ENCODE measurements around the gene SNAPC4.
"Not testable (repeated sequence)": the region's sequence is repeated elsewhere in the genome, so short reads cannot be mapped to it uniquely, and the experiment has no call there.

The SNAPC4 gene

DNA sequence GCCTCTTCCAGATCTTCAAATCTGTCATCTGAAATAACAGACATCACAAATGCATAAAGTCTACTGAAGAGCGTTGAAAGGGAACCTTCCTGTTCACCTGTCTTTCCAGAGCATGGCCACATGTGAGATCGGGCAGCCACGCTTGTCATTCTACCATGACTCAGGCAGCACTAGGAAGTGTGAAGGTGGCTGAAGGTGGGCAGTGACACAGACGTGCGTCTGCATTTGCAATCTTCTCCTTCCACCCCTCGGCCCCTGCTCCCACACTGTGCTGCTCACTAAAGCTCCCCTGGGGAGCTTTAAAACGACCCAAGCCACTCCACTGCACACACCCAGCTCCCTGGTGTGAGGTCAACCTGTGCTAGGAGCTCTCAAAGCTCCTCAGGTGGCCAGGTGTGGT, 7.9 kb upstream of the SNAPC4 start:
- no peak for DNase-seq (ENCODE audit: low read depth)

DNA sequence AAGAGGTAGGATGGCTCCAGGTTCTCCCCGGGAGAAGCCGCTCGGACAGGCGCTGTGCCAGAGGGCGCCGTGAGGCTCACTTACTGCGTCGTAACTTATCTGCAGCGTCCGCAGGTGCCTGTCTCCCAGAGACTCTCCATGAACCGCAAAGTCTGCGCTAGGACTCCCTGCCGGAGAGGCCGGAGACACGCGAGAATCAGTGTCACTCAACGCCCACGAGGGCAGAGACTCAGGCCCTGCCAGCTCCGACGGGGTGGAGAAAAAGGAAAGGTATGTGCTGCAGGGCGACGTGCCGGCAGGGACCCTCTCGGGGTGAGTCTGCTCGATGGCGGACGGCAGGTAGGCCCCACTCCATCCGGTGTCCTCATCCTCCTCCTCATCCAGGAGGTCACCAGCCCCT, 7.1 kb upstream of the SNAPC4 start:
- not testable (repeated sequence) for DNase-seq (ENCODE audit: low read depth)

DNA sequence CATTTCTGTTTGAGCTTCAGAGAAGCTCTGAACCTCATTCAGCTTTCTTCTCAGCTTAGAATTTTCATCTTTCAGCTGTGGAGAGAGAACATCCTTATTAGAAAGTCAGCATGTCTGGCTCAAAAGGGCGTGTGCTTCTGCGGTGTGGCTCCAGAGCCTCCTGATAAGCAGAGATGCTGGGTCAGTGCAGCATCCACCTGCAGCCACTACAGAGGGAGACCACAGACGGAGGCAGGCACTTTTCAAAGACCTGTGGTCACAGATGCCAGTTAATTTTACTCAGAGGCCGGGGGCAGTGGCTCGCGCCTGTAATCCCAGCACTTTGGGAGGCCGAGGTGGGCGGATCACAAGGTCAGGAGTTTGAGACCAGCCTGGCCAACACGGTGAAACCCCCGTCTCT, 5.9 kb upstream of the SNAPC4 start:
- not testable (repeated sequence) for DNase-seq (ENCODE audit: low read depth)

DNA sequence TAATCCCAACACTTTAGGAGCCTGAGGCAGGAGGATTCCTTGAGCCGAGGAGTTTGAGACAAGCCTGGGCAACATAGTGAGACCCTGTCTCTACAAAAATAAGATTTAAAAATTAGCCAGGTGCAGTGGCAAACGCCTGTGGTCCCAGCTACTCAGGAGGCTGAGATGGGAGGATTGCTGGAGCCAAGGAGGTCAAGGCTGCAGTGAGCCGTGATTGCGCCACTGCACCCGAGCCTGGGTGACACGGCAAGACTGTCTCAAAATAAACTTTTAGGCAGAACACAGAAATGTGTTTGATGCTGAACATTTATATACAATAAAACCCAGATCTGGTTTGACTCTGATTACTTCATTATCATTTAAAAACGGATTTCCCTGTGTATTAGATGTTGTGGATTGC, 5.5 kb upstream of the SNAPC4 start:
- no peak for DNase-seq (ENCODE audit: low read depth)

DNA sequence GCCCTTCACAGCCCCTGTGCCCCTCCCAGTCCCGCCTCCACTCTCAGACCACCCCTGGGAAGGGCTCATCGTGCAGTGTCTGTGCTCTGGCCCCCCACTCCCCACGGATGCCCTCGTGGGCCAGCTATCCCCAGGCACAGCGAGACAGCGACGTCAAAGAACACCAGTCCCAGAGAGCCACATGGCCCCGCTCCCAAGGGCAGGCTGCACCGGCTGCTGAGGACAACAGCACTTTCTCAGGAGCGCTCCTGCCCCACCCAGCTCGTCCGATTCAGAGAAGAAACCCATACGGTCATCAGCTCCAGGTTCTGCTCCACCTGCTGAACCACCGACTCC, 4.8 kb upstream of the SNAPC4 start:
- no peak for DNase-seq (ENCODE audit: low read depth)

DNA sequence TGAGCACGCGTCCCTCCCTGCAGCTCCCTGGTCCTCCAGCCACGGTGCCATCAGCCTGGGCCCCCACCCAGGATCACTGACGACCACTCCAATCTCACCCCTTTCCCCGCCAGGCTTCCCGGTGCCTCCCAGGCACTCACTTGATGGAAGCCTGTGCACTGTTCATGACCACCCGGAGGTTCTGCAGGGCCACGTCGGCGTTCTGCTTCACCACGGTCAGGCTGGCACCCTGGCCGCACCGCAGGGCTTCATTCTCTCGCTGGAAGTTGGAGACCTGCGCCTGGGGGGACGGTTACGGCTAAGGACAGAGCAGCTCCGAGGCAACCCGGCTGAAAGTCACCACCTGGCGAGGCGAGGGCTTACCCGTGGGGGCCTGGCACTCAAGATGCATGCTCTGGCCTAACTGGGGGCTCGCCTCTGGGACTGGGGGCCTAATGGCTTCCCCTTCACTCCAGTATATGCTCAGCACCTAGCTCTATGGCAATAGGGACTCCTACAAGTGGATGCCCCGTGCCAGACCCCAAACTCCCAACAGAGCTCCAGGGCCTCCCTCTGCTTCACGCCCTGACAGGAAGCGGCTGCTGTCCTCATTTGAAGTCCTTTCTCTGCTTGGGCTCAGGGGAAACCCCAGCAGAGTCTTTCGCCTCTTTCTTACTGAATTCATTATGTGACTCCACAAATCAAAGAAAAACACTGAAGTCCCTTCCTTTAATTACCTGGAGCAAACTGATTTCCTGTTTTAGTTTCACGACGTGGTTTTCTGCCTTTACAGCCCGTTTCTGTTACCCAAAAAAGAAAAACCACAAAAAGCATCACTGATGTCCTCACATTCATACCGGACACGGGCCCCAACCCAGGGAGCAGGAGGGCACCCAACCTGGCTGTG, 4.2 kb upstream of the SNAPC4 start:
- DNase-seq (ENCODE audit: low read depth), result no peak

DNA sequence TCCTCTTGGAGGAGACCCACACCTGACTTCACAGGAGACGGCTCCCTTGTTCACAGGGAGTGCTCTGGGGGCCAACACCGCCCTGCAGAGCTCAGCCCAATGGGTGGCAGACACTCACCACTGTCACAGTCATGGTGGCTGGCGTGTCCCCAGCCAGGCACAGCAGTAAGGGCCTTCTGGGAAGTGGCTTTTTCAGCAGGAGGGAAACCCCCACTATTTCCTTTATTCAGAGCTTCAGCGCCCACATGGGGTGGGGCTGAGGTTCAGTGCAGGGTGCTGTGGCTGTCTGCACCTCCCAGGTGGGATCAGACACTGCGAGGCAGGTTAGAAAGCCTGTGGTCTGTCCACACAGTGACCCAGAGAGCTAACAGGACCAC, 3.6 kb upstream of the SNAPC4 start:
- no peak for DNase-seq (ENCODE audit: low read depth)

DNA sequence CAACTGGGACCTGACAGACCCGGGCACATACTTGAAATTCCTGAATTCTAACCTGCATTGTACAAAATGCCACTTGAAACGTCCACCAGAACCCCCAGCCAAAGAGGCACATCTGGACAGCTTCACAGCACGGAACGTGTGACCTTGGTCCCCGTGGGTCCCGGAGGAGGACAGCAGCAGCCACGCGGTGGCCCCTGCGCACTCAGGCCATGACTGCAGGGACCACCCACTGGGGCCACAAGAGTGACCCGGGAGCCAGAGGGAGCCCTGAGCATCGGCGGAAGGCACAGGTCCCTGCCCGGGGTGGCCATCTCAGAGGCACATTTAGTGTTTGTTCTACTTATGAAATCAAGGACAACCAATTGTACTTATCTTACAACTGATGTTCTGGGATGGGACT, 2.1 kb upstream of the SNAPC4 start:
- DNase-seq (ENCODE audit: low read depth), result no peak

DNA sequence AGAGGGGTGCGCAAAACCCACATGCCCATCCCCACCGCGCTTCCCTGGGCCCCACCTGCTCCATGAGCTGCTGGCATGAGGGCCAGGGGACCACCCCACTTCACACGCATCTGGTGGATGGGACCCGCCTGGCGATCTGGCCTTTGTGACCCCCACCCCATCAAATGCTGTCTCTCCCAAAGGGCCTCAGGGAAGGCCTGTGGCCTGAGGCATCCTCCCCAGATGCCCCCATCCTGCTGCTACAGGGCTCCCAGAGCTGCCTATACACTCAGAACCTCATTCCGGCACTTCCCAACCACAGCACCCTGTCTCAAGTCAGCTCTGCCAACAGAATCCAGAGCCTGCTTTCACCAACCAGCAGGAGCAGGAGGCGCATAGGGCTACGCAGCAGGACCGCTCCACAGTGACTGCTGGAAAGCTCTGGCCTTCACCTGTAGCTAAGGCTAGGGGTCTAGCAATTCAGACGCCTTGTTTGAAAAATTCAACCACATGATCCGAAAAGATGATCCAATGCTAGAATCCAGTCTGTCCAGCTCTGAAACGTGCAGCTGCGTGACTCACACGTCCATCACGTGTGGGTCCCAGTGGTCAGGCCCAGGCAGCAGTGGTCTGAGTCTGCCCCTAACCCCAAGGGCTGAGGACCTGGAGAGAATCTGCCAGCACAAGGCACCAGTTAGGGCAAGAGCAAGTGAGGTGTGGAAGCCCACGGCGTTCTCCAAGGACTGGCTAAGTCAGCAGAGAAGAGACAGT, 1.4 kb upstream of the SNAPC4 start:
- DNase-seq (ENCODE audit: low read depth), result no peak

DNA sequence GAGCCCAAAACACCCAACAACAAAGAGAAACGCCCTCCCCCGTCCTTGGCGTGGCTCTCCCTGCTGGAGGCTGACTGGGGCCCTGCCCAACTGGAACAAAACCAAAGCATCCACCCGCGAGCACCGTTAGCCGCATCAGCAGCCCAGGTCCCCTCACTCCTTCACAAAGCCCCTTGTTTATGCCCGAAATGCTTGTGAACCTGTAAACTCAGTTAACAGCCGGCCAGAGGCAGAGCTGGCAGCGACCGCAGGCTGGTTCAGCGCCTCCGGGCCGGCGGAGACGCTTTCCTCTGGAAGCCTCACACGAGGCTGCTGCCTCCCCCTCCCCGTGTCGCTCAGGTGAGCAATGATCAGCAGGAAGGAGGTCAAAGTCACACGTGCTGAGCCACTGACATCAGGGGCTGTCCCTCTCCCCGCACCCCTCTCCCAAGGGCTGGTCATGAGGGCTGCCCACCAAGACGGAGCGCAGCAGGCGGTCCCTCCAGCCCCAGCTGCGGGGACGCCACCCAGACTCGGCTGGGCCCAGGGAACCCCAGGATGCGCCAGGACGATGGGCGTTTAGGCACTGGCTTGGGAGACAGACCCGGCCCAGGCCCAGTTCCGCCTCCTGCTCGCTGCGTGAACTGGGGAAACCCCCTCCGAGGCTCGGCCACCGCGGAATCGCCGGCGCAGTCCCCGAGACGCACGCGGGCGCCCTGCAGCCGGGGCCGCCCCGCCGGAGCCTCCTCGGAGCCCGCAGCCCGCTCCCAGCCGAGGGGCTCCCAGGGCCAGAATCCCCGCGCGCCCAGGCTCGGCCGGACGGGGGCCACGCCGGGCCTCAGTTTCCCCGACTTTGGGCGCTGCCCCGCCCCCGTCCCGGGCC, 563 bp downstream of the SNAPC4 start:
- no peak for DNase-seq (ENCODE audit: low read depth)

DNA sequence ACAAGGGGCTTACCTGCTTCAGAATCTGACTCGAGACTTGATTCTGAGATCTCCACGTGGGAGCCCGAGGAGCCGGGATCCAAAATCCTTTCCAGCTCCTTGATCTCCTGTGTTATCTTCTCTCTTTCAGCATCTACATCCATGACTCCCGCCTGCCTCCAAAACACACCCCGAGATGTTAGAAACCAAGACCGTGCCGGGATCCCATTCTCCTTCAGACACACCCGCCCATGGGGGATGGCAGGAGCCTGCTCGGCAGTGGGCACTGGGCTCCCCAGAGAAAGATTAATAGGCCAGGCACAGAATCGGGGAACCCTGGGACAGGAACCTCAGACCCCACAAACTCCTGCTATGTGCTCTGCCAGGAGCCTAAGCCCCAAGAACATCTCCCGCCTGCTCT, 1.7 kb downstream of the SNAPC4 start:
- no peak for DNase-seq (ENCODE audit: low read depth)

DNA sequence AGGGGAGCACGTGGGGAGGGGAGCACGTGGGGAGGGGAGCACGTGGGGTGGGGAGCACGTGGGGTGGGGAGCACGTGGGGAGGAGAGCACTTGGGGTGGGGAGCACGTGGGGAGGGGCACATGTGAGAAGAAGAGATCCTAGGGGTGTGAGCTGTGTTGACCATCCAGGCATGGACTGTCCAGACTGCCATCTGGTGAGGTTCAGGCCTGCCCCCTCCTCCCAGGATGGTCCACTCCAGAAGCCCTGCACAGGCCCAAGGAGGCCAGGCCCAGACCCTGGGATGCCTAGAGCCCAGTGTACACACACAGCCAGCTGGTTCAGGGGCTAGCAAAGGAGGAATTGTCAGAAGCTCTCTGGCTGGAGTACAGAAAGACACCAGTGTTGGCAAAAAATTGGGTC, 2.3 kb downstream of the SNAPC4 start:
- no peak for DNase-seq (ENCODE audit: low read depth)

DNA sequence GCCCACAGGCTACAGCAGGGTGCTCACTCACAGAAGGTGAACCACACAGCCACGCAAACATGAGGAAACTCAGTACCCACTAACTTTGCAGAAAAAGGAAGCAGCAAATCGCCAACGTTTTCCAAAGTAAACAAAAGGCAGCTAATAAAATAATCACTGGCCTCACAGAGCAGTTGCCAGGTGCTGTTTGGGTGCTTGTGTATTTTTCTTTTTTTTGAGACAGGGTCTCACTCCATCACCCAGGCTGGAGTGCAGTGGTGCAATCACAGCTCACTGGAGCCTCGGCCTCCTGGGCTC, 3.8 kb downstream of the SNAPC4 start:
- no peak for DNase-seq (ENCODE audit: low read depth)

DNA sequence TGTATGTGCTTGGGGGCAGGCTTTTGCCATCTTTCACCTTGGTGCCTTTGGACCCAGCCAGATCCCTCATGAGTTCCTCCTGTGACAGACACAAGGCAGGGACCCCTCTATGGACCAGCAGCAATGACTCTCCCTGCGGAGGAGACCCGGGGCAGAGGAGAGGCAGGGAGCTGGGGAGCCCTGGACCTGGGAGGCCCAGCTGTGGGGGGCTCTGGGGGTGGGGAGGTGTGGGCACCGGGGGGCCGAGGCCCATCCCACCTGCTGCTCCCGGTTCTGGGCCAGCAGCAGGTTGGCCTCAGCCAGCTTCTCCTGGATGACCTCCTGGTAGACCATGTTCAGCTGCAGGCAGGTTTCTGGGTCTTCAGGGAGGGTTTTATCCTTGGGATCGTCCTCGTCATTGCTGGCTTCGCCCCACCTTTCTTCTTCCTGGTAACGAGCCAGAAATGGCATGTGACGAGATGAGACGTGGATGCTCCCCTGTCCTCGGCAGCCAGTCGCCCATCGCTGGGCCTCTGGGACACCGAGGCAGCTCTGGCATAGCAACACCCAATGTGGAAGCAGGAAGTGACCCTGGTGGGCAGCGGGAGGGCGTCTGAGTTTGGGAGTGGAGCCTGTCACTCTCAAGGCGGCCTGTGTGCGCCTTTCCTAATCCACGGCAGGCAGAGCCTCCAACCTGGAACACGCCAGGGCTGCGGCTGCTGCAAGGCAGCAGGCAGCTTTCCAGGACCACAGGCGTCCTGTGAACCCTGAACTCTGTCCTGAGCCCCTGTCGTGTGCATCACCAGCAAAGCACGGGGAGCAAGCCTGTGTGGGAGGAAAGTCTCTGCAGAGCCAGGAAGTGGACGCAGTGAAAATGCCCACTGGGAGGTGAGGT, 4.4 kb downstream of the SNAPC4 start:
- DNase-seq (ENCODE audit: low read depth), result no peak

DNA sequence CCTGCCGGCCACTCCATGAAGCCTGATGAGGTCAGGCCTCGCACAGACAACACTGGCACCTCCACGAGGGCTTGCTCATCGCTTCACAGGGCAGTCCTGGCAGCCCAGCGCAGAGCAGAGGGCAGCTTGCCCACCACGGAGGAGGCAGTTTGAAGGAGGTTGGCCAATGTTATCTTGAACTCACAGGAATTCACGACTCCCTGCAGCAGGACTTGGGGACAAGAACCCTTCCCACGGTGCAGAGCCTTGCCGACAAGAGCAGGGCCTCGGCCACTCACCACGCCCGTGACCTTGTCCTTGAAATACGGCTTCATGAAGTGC, 5.0 kb downstream of the SNAPC4 start:
- DNase-seq (ENCODE audit: low read depth), result no peak

DNA sequence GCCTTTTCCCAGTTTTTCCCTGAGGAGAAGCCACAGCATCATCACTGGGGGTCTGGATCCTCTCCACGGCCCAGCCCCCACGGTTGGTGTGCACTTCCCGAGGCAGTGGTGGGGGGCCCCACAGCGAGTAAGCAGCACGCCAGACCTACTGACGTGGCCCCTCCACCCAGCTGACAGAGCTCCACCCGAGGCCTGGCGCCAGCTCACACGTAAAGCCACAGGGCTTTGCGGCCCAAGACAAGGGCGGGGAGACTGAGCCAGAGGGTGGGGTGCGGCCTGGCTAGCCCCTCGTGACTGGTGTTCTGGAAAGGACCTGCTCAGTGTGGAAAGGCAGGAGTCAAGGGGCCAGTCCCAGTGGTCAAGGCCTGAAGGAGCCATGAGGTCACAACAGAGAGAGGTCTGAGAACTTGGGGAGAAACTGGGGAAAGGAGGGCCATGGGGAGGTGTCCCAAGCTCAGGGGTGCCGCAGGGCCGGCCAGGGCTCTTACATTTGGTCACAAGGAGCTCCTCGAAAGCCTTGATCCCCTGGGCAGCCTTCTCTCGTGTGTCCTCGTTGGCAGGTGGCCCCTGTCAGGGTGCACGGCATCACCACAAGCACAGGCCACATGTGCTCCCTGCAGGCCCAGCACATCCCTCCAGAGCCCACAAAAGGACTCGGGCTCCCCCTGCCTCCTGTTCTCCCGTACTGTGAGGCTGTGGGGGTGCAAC, 5.5 kb downstream of the SNAPC4 start:
- no peak for DNase-seq (ENCODE audit: low read depth)

DNA sequence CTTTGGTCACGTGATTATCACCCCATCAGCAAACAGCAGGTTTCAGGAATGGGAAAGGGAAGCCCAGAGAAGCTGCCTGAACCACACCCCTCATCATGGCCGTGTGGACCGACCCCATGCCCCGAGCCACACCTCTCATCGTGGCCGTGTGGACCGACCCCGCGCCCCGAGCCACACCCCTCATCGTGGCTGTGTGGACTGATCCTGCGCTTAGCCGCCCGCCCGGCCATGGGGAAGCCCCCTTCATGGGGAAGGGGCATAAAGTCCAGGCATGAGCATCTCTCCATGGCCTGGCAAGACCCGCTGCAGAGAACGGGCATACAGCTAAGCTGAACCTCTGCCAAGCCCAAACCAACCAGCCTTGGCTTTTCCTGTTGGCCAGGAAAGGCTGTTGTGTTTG, 6.4 kb downstream of the SNAPC4 start:
- DNase-seq (ENCODE audit: low read depth), result no peak

DNA sequence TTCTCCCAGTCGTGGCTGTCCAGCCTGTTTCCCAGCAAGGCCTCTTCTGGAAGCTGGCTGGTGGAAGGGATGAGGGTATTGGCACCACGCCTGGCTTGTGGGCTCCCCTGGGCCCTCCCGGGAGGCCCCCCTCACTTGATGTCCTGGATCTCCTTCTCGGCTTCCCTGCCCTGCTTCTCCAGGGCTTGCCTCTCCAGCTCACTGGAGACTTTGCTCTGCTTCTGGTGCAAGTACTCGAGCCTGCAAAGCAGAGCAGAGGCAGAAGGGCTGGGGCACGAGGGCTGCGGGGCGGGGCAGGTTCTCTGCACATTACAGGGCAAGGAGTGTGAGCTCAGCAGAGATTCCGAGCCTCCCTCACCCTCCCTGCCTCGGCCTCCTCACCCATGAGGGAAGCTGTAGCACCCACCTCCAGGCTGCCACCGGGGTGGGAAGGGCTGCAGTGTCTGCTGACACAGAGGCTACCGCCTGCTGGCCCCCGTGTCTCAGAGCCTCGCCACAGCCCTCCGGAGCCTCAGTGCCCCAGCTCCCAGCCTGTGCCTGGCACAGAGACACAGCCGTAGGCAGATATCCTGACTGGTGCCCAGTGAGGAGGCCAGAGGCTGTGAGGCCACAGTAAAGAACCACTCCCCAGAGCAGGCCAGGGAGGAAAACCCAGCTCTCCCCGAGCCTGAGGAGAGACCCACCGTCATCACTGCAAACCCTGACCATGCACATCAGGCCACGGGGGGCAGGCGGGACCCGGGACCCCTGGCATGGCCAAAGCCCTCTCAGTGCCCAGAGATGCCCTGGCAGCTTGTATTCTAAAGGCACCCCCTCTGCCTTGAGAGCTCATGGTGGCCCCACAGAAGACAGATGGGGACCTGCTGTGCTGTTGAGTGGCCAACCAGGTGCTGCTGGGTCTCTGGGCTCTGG, 7.2 kb downstream of the SNAPC4 start:
- DNase-seq (ENCODE audit: low read depth), result no peak

DNA sequence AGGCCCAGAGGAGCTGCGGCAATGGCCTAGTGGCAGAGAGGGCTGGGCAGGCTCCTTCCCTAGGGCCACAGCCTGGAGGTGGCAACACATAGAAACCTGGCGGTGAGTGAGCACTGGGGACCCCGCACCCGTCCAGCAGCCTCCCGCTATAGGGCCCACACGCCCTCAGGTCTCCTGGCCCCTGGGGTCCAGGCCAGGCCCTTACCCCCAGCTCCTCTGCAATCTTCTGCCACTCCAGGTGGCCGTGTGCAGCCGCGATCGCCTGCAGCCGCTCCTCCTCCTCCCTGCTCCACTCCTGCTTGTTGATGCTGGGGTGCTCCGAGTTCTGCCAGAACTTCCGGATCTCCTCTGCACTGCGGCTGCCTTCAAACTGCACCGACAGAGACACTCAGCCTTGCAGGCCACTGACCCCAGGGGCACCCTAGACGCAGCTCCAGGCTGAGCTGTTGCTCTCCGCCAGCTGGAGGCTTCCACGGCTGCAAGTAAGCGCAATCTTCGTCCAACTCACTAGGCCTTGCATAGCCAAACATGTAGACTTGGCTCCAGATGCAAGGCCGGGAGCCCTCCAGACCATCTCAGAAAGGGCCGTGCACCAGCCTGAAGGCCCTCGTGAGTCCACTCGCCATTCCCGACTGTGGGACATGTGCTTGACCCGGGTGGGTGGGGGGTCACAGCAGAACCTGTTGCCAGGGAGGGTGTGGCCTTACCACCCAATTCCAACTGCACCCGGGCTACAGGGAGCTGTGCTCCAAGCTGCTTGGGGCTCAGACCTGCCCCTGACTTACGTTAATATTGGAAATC, 8.0 kb downstream of the SNAPC4 start:
- DNase-seq (ENCODE audit: low read depth), result no peak

DNA sequence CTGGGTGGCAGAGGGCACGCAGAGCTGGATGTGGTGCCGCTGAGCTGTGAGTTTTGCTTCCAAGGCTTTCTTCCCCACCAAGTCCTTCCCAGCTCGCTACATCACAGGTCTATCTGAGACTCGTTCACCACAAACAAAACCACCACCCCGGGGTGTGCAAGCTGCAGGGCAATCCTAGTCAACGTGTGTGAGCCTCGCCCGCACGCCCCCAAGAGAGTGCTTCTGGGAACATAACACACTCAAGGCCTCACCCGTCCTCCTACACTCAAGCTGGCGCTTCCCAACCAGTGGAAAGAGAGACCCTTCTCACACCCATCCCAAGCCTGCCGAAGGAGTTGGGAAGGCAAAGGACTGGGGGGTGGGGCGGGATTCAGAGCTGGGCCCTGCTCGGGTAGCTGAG, 10.6 kb downstream of the SNAPC4 start:
- DNase-seq (ENCODE audit: low read depth), result no peak
